ENCODE measurements around the gene ABCG4.

Gene ABCG4

DNA sequence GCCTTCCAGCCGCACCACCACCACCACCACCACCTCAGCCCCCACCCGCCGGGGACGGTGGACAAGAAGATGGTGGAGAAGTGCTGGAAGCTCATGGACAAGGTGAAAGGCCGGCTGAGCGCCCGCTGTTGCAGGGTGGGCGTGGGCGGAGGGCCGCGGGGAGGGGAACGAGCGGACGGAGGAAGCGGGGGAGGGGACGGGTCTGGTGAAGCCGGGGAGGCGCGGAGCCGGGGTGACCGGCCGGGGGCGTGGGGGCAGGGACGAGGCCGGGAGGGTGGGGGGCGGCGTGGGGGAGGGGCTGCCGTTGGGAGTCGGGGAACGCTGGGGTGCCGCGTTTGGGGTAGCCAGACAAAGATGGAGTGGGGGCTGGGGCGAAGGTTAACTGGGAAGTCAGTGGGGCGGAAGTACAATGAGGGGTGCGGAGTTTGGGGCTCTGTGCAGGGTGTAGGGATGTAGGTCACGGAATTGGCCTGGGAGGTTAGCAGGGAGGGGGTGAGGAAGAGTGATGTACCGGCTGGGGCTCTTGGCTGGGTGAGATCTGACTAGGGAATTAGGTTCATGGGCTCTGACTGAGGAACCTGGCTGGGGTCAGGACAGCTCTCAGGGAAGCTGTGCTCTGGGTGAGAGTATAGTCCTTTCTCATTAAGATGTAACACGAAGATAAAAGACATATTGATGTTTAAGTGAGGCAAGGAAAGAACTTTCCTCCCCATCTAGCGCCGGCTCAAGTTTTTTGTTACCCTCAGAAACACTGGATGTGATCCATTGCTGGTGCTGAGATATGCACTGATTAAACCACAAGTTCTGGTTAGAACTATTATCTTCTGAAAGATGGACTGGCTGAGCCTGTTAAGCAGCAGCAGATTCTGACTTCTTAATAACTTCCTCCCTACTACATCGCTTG is 57.9 kb downstream of the ABCG4 start:
- DNase-seq (ENCODE audit: low read depth in 2 of 2), result peak; percentile 1 to 16

DNA sequence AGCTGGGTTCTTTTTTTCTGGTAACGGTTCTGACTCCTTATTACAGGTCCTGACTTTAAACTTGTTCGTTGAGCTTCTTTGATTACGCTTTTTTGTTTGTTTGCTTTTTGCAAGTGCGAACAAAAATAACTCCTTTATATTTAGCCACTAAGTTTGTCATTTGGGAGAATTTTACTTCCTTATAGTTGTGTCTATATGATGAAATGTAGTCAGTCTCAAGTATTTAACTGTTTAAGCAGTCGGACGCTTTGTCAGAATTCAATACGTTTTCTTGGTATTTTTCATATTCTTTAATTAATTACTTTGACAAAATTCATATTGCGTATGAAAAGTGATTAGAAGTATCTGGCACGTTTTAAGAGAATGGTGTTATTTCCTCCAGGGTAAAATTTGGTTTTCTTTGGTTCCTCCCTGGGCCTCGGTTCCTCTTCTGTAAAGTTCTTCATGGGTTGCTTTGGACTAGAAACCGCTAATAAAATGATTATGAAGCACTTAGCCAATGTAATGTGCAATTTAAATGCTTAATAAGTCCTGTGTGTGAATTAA is 58.6 kb downstream of the ABCG4 start:
- DNase-seq (ENCODE audit: low read depth in 2 of 2), result no peak

DNA sequence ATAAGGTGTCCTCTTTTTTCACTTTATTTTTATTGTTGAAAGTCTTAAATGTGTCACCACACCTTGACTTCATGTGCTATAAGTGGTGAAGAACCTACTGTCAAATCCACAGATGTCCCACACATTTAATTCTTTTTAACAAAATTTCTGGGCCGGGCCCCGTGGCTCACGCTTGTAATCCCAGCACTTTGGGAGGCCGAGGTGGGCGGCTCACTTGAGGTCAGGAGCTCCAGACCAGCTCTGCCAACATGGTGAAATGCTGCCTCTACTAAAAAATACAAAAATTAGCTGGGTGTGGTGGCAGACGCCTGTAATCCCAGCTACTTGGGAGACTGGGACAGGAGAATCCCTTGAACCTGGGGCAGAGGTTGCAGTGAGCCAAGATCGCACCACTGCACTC is 60.3 kb downstream of the ABCG4 start:
- DNase-seq (ENCODE audit: low read depth in 2 of 2), result no peak

DNA sequence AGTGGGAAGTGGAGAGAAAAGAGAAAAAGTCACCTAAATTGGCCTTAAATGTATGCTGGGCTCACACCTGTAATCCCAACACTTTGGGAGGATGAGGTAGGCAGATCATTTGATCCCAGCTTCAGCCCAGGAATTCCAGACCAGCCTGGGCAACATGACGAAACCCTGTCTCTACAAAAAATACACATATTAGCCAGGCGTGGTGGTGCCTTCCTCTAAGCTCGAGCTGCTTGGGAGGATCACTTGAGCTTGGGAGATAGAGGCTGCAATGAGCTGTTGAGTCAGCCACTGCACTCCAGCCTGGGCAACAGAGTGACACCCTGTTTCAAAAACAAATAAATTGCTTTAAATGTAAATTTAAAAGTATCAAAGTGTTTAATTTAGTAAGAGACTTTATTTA is 61.2 kb downstream of the ABCG4 start:
- no peak for DNase-seq (ENCODE audit: low read depth in 2 of 2)
